Endodermal cell (in vitro differentiated cells): Measurements from ENCODE around the gene TXNDC12. TPM values are rescaled to one million over a fixed set of nuclear protein-coding genes. Genes with fewer than 3 reads are reported as not detected.

Experiments
- DNase-seq: peaks from one replicate; pipeline ENCODE4 v3.0.0-alpha.2; 2017
- H3K27ac ChIP-seq: 2 replicates; pipeline ENCODE4 v1.5.1; 2013; ENCODE audit warnings: mild to moderate bottlenecking, low read depth, low read length, moderate library complexity
- H3K27me3 ChIP-seq: 2 replicates; pipeline ENCODE4 v1.6.1; 2013; ENCODE audit warnings: mild to moderate bottlenecking, low read length, moderate library complexity; ENCODE audit not compliant: insufficient read depth, control insufficient read depth, poor library complexity, severe bottlenecking
- H3K36me3 ChIP-seq: 2 replicates; pipeline ENCODE4 v1.7.0; 2013; ENCODE audit warnings: mild to moderate bottlenecking, low read length, moderate library complexity; ENCODE audit not compliant: control insufficient read depth, insufficient read depth
- H3K4me1 ChIP-seq: one replicate; pipeline ENCODE4 v1.7.0; 2013; ENCODE audit warnings: low read length; ENCODE audit not compliant: control insufficient read depth, insufficient read depth
- H3K4me3 ChIP-seq: 2 replicates; pipeline ENCODE4 v1.5.1; 2013; ENCODE audit warnings: mild to moderate bottlenecking, low read length, moderate library complexity
- H3K9ac ChIP-seq: 2 replicates; pipeline ENCODE4 v1.6.1; 2013; ENCODE audit warnings: mild to moderate bottlenecking, low read length, moderate library complexity; ENCODE audit not compliant: poor library complexity, severe bottlenecking; ENCODE audit errors: extremely low read depth
- H3K9me3 ChIP-seq: 2 replicates; pipeline ENCODE4 v1.6.1; 2013; ENCODE audit warnings: mild to moderate bottlenecking, low read length, moderate library complexity; ENCODE audit not compliant: control insufficient read depth
- H3K27ac Mint-ChIP-seq: 2 replicates; pipeline ENCODE4 v1.8.0; 2020; ENCODE audit warnings: mixed read lengths
- H3K27me3 Mint-ChIP-seq: 2 replicates; pipeline ENCODE4 v1.8.0; 2021; ENCODE audit warnings: mild to moderate bottlenecking, mixed read lengths; ENCODE audit not compliant: insufficient read depth
- H3K36me3 Mint-ChIP-seq: 2 replicates; pipeline ENCODE4 v1.8.0; 2020; ENCODE audit warnings: low read depth, mixed read lengths
- H3K4me1 Mint-ChIP-seq: 2 replicates; pipeline ENCODE4 v1.8.0; 2020; ENCODE audit warnings: mixed read lengths
- H3K4me3 Mint-ChIP-seq: 2 replicates; pipeline ENCODE4 v1.8.0; 2020; ENCODE audit warnings: mild to moderate bottlenecking, moderate library complexity, mixed read lengths
- H3K9me3 Mint-ChIP-seq: 2 replicates; pipeline ENCODE4 v1.8.0; 2020; ENCODE audit warnings: mild to moderate bottlenecking, mixed read lengths
- WGBS, 2 experiments: methylation state at CpG; one replicate each; pipeline versions ENCODE4 v1.1.5 to v1.1.7; 2013; ENCODE audit warnings: missing lambda C conversion rate in 2 of 2, mixed read lengths in 1 of 2; ENCODE audit not compliant: insufficient coverage in 1 of 2, insufficient read length in 1 of 2; 5-methylcytosine and 5-hydroxymethylcytosine counted together
- total RNA-seq, 2 donors: library from RNA; stranded (reverse); fragmentation: NEBNext Ultra II Directional in 1 of 2; extraction: Animal tissue kit (Norgen Biotek cat#: 25700) in 1 of 2; gene quantifications; 2 replicates in 1 of 2; 3 replicates in 1 of 2; pipeline ENCODE4 v1.2.1, GENCODE V29; 2021
- TF ChIP-seq, protein P1 (sequence below): fragments of 200-600 bp; sonication (generic); conservative IDR thresholded peaks from 2 replicates; pipeline ENCODE4 v1.5.0; 2021; ENCODE audit warnings: antibody characterized with exemption, mild to moderate bottlenecking

Gene TXNDC12
- total RNA-seq, 2 donors from 2014 or later: 77.2 to 99.6 TPM

DNA sequence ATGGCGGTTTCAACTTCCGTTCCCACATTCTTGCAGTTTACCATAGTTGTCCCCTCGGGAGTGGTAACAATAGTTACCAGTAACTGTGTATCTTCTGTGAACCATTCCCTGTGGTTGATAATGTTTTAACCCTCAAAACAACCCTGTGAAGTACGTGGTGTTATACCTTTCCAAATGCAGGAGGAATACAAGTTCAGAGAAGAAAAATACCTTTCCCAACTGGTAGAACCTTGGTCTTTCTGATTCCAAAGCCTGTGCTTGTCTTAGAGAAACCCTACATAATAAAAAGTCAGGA lies 1.9 kb upstream of the TXNDC12 start:
- Mint-ChIP-seq H3K27me3 (no peaks in the 10 kb centered on the region), H3K27ac (peak overlapping the region; percentile 98), H3K36me3 (peaks cover 35% of the 10 kb centered on the region), H3K4me1 (peaks cover 26% of the 10 kb centered on the region), H3K9me3 (no peaks in the 10 kb centered on the region), H3K4me3 (peak overlapping the region; percentile 96)
- 0% methylated on average over 4 of the region's 4 CpGs for WGBS, 2 experiments
- peak overlapping the region; percentile 61 for H3K9ac ChIP-seq
- no peaks in the 10 kb centered on the region for H3K27me3 ChIP-seq
- peaks cover 24% of the 10 kb centered on the region for H3K36me3 ChIP-seq
- H3K4me3 ChIP-seq: peak overlapping the region; percentile 97
- no peak overlapping the region for H3K27ac ChIP-seq
- TF ChIP-seq, protein P1, sequence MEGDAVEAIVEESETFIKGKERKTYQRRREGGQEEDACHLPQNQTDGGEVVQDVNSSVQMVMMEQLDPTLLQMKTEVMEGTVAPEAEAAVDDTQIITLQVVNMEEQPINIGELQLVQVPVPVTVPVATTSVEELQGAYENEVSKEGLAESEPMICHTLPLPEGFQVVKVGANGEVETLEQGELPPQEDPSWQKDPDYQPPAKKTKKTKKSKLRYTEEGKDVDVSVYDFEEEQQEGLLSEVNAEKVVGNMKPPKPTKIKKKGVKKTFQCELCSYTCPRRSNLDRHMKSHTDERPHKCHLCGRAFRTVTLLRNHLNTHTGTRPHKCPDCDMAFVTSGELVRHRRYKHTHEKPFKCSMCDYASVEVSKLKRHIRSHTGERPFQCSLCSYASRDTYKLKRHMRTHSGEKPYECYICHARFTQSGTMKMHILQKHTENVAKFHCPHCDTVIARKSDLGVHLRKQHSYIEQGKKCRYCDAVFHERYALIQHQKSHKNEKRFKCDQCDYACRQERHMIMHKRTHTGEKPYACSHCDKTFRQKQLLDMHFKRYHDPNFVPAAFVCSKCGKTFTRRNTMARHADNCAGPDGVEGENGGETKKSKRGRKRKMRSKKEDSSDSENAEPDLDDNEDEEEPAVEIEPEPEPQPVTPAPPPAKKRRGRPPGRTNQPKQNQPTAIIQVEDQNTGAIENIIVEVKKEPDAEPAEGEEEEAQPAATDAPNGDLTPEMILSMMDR: no peak
- no peaks in the 10 kb centered on the region for H3K9me3 ChIP-seq
- no peaks in the 10 kb centered on the region for H3K4me1 ChIP-seq
- no peak for DNase-seq

GRCh38 chr1:52056163-52056936 lies 1.4 kb upstream of the TXNDC12 start, which contains the start of gene BTF3L4:
TSS of gene BTF3L4 (plus strand) at chr1:52056295. CDS start at chr1:52059848, 3,553 bp downstream.
- H3K9ac ChIP-seq: peak within 1 kb of the TSS; percentile 82
- H3K27ac ChIP-seq: peak within 1 kb of the TSS; percentile 96
- H3K4me3 ChIP-seq: peak within 1 kb of the TSS; percentile 97
- WGBS, 2 experiments: 0% methylated on average over 13 to 54 of the region's 54 CpGs
- TF ChIP-seq, protein P1: peak; percentile 58
- Mint-ChIP-seq H3K27ac (peak within 1 kb of the TSS; percentile 98), H3K4me1 (peaks cover 26% of the 10 kb centered on the region), H3K27me3 (no peaks in the 10 kb centered on the region), H3K36me3 (peaks cover 36% of the 10 kb centered on the region), H3K4me3 (peak within 1 kb of the TSS; percentile 96), H3K9me3 (no peaks in the 10 kb centered on the region)
- no peaks in the 10 kb centered on the region for H3K27me3 ChIP-seq
- peak; percentile 99 for DNase-seq
- no peaks in the 10 kb centered on the region for H3K4me1 ChIP-seq
- no peaks in the 10 kb centered on the region for H3K9me3 ChIP-seq
- H3K36me3 ChIP-seq: peaks cover 24% of the 10 kb centered on the region

GRCh38 chr1:52055866-52056162 lies 823 bp upstream of the TXNDC12 start:
- peak overlapping the region; percentile 82 for H3K9ac ChIP-seq
- peak overlapping the region; percentile 98 for H3K27ac Mint-ChIP-seq
- H3K4me1 Mint-ChIP-seq: peaks cover 26% of the 10 kb centered on the region
- TF ChIP-seq, protein P1: no peak
- H3K9me3 ChIP-seq: no peaks in the 10 kb centered on the region
- H3K36me3 ChIP-seq: peaks cover 23% of the 10 kb centered on the region
- H3K4me3 Mint-ChIP-seq: peak overlapping the region; percentile 96
- no peaks in the 10 kb centered on the region for H3K27me3 ChIP-seq
- H3K27me3 Mint-ChIP-seq: no peaks in the 10 kb centered on the region
- peak overlapping the region; percentile 96 for H3K27ac ChIP-seq
- no peaks in the 10 kb centered on the region for H3K9me3 Mint-ChIP-seq
- WGBS, 2 experiments: 0 to 3% methylated on average over 7 to 12 of the region's 12 CpGs
- H3K4me1 ChIP-seq: no peaks in the 10 kb centered on the region
- peaks cover 34% of the 10 kb centered on the region for H3K36me3 Mint-ChIP-seq
- DNase-seq: no peak
- H3K4me3 ChIP-seq: peak overlapping the region; percentile 97
